Neural cell (in vitro differentiated cells): ENCODE data around the gene FAM107B. TPM values are rescaled to one million over a fixed set of nuclear protein-coding genes. Genes with fewer than 3 reads are reported as not detected.

ENCODE experiments used
- H2AFZ ChIP-seq: fragments of 200-600, 300-800 bp; sonication (generic), shearing (Covaris generic); 2 replicates; pipeline ENCODE4 v1.6.0; 2014; ENCODE audit warnings: low read depth, mild to moderate bottlenecking, antibody characterized with exemption, low read length, moderate library complexity
- H3F3A ChIP-seq: fragments of 200-600 bp; shearing (Covaris generic); 2 replicates; pipeline ENCODE4 v1.6.1; 2016; ENCODE audit warnings: mild to moderate bottlenecking, moderate library complexity, mixed read lengths, antibody characterized with exemption, low read length; ENCODE audit not compliant: insufficient read depth, poor library complexity, severe bottlenecking
- H3K27ac ChIP-seq: fragments of 200-600, 300-800 bp; sonication (generic), shearing (Covaris generic); 2 replicates; pipeline ENCODE4 v1.5.1; 2014; ENCODE audit warnings: mild to moderate bottlenecking, low read length, moderate library complexity
- H3K27me3 ChIP-seq: fragments of 300-800, 200-600 bp; sonication (generic), shearing (Covaris generic); 2 replicates; pipeline ENCODE4 v1.6.0; 2014; ENCODE audit warnings: mild to moderate bottlenecking, low read depth, low read length, moderate library complexity; ENCODE audit not compliant: insufficient read depth
- H3K36me3 ChIP-seq: fragments of 300-800, 200-600 bp; sonication (generic), shearing (Covaris generic); 2 replicates; pipeline ENCODE4 v1.5.1; 2014; ENCODE audit warnings: mild to moderate bottlenecking, antibody characterized with exemption, low read length, moderate library complexity; ENCODE audit not compliant: insufficient read depth
- H3K4me2 ChIP-seq: fragments of 300-800, 200-600 bp; sonication (generic), shearing (Covaris generic); 2 replicates; pipeline ENCODE4 v1.6.0; 2014; ENCODE audit warnings: mild to moderate bottlenecking, low read length
- H3K4me3 ChIP-seq: fragments of 300-800, 200-600 bp; sonication (generic), shearing (Covaris generic); 2 replicates; pipeline ENCODE4 v1.5.1; 2014; ENCODE audit warnings: mild to moderate bottlenecking, low read length, moderate library complexity
- H3K79me2 ChIP-seq: fragments of 200-600 bp; shearing (Covaris generic); replicated peaks from 2 replicates; pipeline ENCODE4 v1.6.0; 2014; ENCODE audit warnings: mild to moderate bottlenecking, low read length, moderate library complexity; ENCODE audit not compliant: insufficient read depth
- H3K9ac ChIP-seq: fragments of 300-800, 200-600 bp; sonication (generic), shearing (Covaris generic); 2 replicates; pipeline ENCODE4 v1.6.1; 2016; ENCODE audit warnings: mild to moderate bottlenecking, low read length, mixed read lengths
- H3K9me2 ChIP-seq: fragments of 200-600 bp; shearing (Covaris generic); 2 replicates; pipeline ENCODE4 v1.6.1; 2016; ENCODE audit warnings: mild to moderate bottlenecking, low read length, mixed read lengths; ENCODE audit not compliant: insufficient read depth
- H3K9me3 ChIP-seq: fragments of 200-600, 300-800 bp; sonication (generic), shearing (Covaris generic); 2 replicates; pipeline ENCODE4 v1.6.1; 2016; ENCODE audit warnings: mild to moderate bottlenecking, mixed run types, low read length, moderate library complexity, mixed read lengths
- H4K20me1 ChIP-seq: fragments of 200-600 bp; shearing (Covaris generic); 2 replicates; pipeline ENCODE4 v1.6.1; 2016; ENCODE audit warnings: mild to moderate bottlenecking, mixed run types; ENCODE audit not compliant: insufficient read depth
- EP300 ChIP-seq: fragments of 450-650 bp; conservative IDR thresholded peaks from 2 replicates; pipeline ENCODE4 v1.6.1; 2014; ENCODE audit warnings: antibody characterized with exemption, mild to moderate bottlenecking, moderate library complexity; ENCODE audit not compliant: poor library complexity, severe bottlenecking
- EZH2 ChIP-seq: fragments of 200-600, 300-800 bp; shearing (Covaris generic), sonication (generic); IDR thresholded peaks from 2 replicates; pipeline ENCODE4 v1.6.1; 2014; ENCODE audit warnings: antibody characterized with exemption, low read length, borderline replicate concordance, mild to moderate bottlenecking; ENCODE audit not compliant: insufficient read depth, poor library complexity, severe bottlenecking
- MXI1 ChIP-seq: fragments of 450-650 bp; conservative IDR thresholded peaks from 2 replicates; pipeline ENCODE4 v1.6.1; 2014; ENCODE audit warnings: antibody characterized with exemption, mild to moderate bottlenecking; ENCODE audit not compliant: poor library complexity, severe bottlenecking
- POLR2AphosphoS5 ChIP-seq: IDR thresholded peaks from 2 replicates; pipeline ENCODE4 v1.6.1; 2012
- RAD21 ChIP-seq: fragments of 450-650 bp; conservative IDR thresholded peaks from 2 replicates; pipeline ENCODE4 v1.6.1; 2014; ENCODE audit warnings: antibody characterized with exemption, mild to moderate bottlenecking, moderate library complexity
- SMC3 ChIP-seq: fragments of 450-650 bp; conservative IDR thresholded peaks from 2 replicates; pipeline ENCODE4 v1.6.1; 2014; ENCODE audit warnings: antibody characterized with exemption, mild to moderate bottlenecking, moderate library complexity; ENCODE audit not compliant: poor library complexity
- TAF1 ChIP-seq: IDR thresholded peaks from 2 replicates; pipeline ENCODE4 v1.6.1; 2012; ENCODE audit warnings: low read depth
- polyA plus RNA-seq: library from polyadenylated mRNA; depleted of rRNA; stranded (reverse); fragments of >200 nt; gene quantifications from 2 replicates; pipeline ENCODE4 v1.2.3, GENCODE V29; 2014
- TF ChIP-seq, protein P1 (sequence below): fragments of 450-650 bp; IDR thresholded peaks from 2 replicates; pipeline ENCODE4 v1.5.1; 2014; ENCODE audit warnings: antibody characterized with exemption, mild to moderate bottlenecking, moderate library complexity; ENCODE audit not compliant: poor library complexity, severe bottlenecking
- TF ChIP-seq, protein P2 (sequence below): IDR thresholded peaks from 2 replicates; pipeline ENCODE4 v1.6.1; 2012; ENCODE audit warnings: borderline replicate concordance

The FAM107B gene
- polyA plus RNA-seq, 1 donor from 2014 or later: 106 TPM

DNA sequence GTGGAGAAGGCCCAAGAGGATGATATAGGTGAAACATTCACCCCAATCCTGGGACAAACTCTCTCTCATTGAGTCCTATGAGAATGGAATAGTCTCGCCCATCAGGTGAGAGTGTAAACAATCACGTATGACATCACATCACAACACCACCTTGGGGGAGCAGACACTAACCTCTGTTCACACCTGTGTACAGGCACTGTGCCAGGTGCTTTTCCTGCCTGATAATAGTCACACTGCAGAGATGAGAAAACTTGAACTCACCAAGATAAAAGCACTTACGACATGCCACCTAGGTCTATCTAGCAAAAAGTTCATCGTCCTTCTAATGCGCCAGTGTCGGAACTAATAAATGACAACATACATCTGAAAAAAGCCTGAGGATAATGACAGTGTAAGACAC lies 187.8 kb downstream of the FAM107B start:
- Histone ChIP-seq H3K36me3 (no peaks in the 10 kb centered on the region), H4K20me1 (no peaks in the 10 kb centered on the region), H3K9me3 (no peaks in the 10 kb centered on the region), H3K9ac (no peak overlapping the region), H3K27ac (peak overlapping the region; percentile 30), H3K4me2 (no peak overlapping the region), H3K27me3 (no peaks in the 10 kb centered on the region), H3K9me2 (no peaks in the 10 kb centered on the region), H3K79me2 (peaks cover 70% of the 10 kb centered on the region), H2AFZ (no peak overlapping the region), H3F3A (no peaks in the 10 kb centered on the region), H3K4me3 (no peak overlapping the region)
- TF ChIP-seq, protein P1, sequence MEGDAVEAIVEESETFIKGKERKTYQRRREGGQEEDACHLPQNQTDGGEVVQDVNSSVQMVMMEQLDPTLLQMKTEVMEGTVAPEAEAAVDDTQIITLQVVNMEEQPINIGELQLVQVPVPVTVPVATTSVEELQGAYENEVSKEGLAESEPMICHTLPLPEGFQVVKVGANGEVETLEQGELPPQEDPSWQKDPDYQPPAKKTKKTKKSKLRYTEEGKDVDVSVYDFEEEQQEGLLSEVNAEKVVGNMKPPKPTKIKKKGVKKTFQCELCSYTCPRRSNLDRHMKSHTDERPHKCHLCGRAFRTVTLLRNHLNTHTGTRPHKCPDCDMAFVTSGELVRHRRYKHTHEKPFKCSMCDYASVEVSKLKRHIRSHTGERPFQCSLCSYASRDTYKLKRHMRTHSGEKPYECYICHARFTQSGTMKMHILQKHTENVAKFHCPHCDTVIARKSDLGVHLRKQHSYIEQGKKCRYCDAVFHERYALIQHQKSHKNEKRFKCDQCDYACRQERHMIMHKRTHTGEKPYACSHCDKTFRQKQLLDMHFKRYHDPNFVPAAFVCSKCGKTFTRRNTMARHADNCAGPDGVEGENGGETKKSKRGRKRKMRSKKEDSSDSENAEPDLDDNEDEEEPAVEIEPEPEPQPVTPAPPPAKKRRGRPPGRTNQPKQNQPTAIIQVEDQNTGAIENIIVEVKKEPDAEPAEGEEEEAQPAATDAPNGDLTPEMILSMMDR: no peak
- no peak for TF ChIP-seq EP300
- no peak for TF ChIP-seq MXI1
- no peak for TF ChIP-seq TAF1
- no peak for TF ChIP-seq RAD21
- TF ChIP-seq, protein P2, sequence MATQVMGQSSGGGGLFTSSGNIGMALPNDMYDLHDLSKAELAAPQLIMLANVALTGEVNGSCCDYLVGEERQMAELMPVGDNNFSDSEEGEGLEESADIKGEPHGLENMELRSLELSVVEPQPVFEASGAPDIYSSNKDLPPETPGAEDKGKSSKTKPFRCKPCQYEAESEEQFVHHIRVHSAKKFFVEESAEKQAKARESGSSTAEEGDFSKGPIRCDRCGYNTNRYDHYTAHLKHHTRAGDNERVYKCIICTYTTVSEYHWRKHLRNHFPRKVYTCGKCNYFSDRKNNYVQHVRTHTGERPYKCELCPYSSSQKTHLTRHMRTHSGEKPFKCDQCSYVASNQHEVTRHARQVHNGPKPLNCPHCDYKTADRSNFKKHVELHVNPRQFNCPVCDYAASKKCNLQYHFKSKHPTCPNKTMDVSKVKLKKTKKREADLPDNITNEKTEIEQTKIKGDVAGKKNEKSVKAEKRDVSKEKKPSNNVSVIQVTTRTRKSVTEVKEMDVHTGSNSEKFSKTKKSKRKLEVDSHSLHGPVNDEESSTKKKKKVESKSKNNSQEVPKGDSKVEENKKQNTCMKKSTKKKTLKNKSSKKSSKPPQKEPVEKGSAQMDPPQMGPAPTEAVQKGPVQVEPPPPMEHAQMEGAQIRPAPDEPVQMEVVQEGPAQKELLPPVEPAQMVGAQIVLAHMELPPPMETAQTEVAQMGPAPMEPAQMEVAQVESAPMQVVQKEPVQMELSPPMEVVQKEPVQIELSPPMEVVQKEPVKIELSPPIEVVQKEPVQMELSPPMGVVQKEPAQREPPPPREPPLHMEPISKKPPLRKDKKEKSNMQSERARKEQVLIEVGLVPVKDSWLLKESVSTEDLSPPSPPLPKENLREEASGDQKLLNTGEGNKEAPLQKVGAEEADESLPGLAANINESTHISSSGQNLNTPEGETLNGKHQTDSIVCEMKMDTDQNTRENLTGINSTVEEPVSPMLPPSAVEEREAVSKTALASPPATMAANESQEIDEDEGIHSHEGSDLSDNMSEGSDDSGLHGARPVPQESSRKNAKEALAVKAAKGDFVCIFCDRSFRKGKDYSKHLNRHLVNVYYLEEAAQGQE: no peak
- no peak for TF ChIP-seq EZH2
- no peak for TF ChIP-seq SMC3
- TF ChIP-seq POLR2AphosphoS5: no peak

DNA sequence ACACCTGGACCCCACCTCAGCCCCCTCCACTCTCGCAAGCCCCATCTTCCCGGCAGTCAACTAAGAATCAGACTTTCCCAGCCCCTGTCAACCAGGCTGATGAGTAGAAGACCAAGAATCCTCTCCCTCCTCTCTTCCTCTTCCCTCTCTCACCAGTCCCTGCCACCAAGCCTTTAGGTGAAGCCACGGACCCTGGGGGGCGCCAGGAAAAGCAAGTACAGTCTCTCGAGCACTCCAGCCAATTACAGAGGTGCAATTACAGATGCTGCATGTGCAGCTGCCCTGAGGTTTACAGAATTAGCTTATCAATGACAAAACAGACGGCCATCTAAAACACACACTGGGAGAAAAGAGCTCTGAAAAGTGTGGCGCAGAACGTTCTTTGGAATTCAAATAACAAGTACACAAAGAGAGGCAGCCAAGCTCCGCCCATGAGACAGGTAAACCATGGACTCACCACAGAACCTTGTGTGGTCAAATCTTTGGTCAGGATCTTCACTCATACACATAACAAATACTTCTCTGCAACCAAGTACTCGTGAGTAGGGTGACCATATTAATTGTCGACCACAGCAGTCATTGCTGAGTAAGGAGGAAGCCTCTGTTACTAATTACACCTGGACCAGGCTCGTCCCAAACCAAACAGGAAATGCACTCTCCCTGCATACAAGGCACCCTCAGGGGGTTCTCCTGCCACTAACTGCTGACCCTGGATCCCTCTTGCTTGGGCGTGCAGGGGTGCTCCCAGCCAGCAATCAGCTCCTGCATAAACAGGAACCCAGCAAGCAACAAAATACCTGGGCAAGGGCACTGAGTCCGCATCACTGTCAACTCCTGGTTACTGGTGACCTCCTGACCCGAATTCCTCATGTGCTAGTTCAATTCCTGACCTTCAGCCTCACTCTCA lies 189.2 kb downstream of the FAM107B start:
- Histone ChIP-seq H2AFZ (no peak overlapping the region), H3K27ac (no peak overlapping the region), H3K4me3 (no peak overlapping the region), H3K36me3 (no peaks in the 10 kb centered on the region), H4K20me1 (no peaks in the 10 kb centered on the region), H3K9ac (no peak overlapping the region), H3K4me2 (no peak overlapping the region), H3K9me2 (no peaks in the 10 kb centered on the region), H3K79me2 (peaks cover 73% of the 10 kb centered on the region), H3K9me3 (no peaks in the 10 kb centered on the region), H3F3A (no peaks in the 10 kb centered on the region), H3K27me3 (no peaks in the 10 kb centered on the region)
- TF ChIP-seq, protein P2: no peak
- TF ChIP-seq EP300 (no peak), MXI1 (no peak), POLR2AphosphoS5 (no peak), RAD21 (no peak), TAF1 (no peak), SMC3 (no peak), EZH2 (no peak)
- TF ChIP-seq, protein P1: no peak
